GM18951 (cell line): ENCODE results near the gene EML6.
A peak's percentile ranks its signal among the peaks of the same experiment; 100 is the strongest.

Experiments
- POLR2A ChIP-seq: IDR thresholded peaks from 4 replicates; pipeline ENCODE4 v1.6.1; 2011; ENCODE audit warnings: mild to moderate bottlenecking; ENCODE audit not compliant: insufficient read length, insufficient read depth; ENCODE audit errors: extremely low read depth
- in situ Hi-C: fragments of 300-500 bp; cut with MboI; formaldehyde crosslinking; loops from one replicate; pipeline ENCODE4 v1.12.0; 2022; ENCODE audit warnings: low sequenced_read_pairs, mixed read lengths, inconsistent platforms; ENCODE audit not compliant: unreplicated experiment

EML6 gene

GRCh38 chr2:54723131-54723995 lies at the start of gene EML6:
Gene EML6 (plus strand): TSS chr2:54723662. CDS start chr2:54725062, 1,400 bp downstream.
- TF ChIP-seq POLR2A = peak; percentile 52
- in situ Hi-C loops = loop anchor here (25.0 kb wide), 1 partner anchor 611 kb away; the partner anchor contains the start of gene ACYP2

GRCh38 chr2:54675281-54675680 lies 48.2 kb upstream of the EML6 start:
- in situ Hi-C loops = no loop called here
- TF ChIP-seq POLR2A = no peak

GRCh38 chr2:54675738-54676137 lies 47.7 kb upstream of the EML6 start:
- no peak for TF ChIP-seq POLR2A
- in situ Hi-C loops = no loop called here

- TF ChIP-seq POLR2A = no peak
- in situ Hi-C loops = no loop called here
These were observed 46.8 kb upstream of the EML6 start for GRCh38 chr2:54676656-54677055.

- no peak for TF ChIP-seq POLR2A
- in situ Hi-C loops = no loop called here
These were observed 45.8 kb upstream of the EML6 start for GRCh38 chr2:54677476-54678265.

- in situ Hi-C loops = no loop called here
- no peak for TF ChIP-seq POLR2A
These were observed 44.7 kb upstream of the EML6 start for GRCh38 chr2:54678719-54679118.

- in situ Hi-C loops = no loop called here
- no peak for TF ChIP-seq POLR2A
These were observed 42.9 kb upstream of the EML6 start for GRCh38 chr2:54680397-54681041.

- in situ Hi-C loops = no loop called here
- no peak for TF ChIP-seq POLR2A
These were observed 42.0 kb upstream of the EML6 start for GRCh38 chr2:54681416-54681815.

- no peak for TF ChIP-seq POLR2A
- in situ Hi-C loops = no loop called here
These were observed 39.9 kb upstream of the EML6 start for GRCh38 chr2:54683596-54683995.

GRCh38 chr2:54685263-54685775 lies 38.1 kb upstream of the EML6 start:
- in situ Hi-C loops = no loop called here
- TF ChIP-seq POLR2A = no peak

GRCh38 chr2:54687595-54688152 lies 35.8 kb upstream of the EML6 start:
- no peak for TF ChIP-seq POLR2A
- in situ Hi-C loops = no loop called here

GRCh38 chr2:54691445-54692135 lies 31.9 kb upstream of the EML6 start:
- TF ChIP-seq POLR2A = no peak
- in situ Hi-C loops = no loop called here
